Neural cell (in vitro differentiated cells): ENCODE results near the gene OS9. TPM values are rescaled to one million over a fixed set of nuclear protein-coding genes. Genes with fewer than 3 reads are reported as not detected.

ENCODE experiments used
- H2AFZ ChIP-seq: fragments of 200-600, 300-800 bp; sonication (generic), shearing (Covaris generic); 2 replicates; pipeline ENCODE4 v1.6.0; 2014; ENCODE audit warnings: low read depth, mild to moderate bottlenecking, antibody characterized with exemption, low read length, moderate library complexity
- H3F3A ChIP-seq: fragments of 200-600 bp; shearing (Covaris generic); 2 replicates; pipeline ENCODE4 v1.6.1; 2016; ENCODE audit warnings: mild to moderate bottlenecking, moderate library complexity, mixed read lengths, antibody characterized with exemption, low read length; ENCODE audit not compliant: insufficient read depth, poor library complexity, severe bottlenecking
- H3K27ac ChIP-seq: fragments of 200-600, 300-800 bp; sonication (generic), shearing (Covaris generic); 2 replicates; pipeline ENCODE4 v1.5.1; 2014; ENCODE audit warnings: mild to moderate bottlenecking, low read length, moderate library complexity
- H3K27me3 ChIP-seq: fragments of 300-800, 200-600 bp; sonication (generic), shearing (Covaris generic); 2 replicates; pipeline ENCODE4 v1.6.0; 2014; ENCODE audit warnings: mild to moderate bottlenecking, low read depth, low read length, moderate library complexity; ENCODE audit not compliant: insufficient read depth
- H3K36me3 ChIP-seq: fragments of 300-800, 200-600 bp; sonication (generic), shearing (Covaris generic); 2 replicates; pipeline ENCODE4 v1.5.1; 2014; ENCODE audit warnings: mild to moderate bottlenecking, antibody characterized with exemption, low read length, moderate library complexity; ENCODE audit not compliant: insufficient read depth
- H3K4me2 ChIP-seq: fragments of 300-800, 200-600 bp; sonication (generic), shearing (Covaris generic); 2 replicates; pipeline ENCODE4 v1.6.0; 2014; ENCODE audit warnings: mild to moderate bottlenecking, low read length
- H3K4me3 ChIP-seq: fragments of 300-800, 200-600 bp; sonication (generic), shearing (Covaris generic); 2 replicates; pipeline ENCODE4 v1.5.1; 2014; ENCODE audit warnings: mild to moderate bottlenecking, low read length, moderate library complexity
- H3K79me2 ChIP-seq: fragments of 200-600 bp; shearing (Covaris generic); replicated peaks from 2 replicates; pipeline ENCODE4 v1.6.0; 2014; ENCODE audit warnings: mild to moderate bottlenecking, low read length, moderate library complexity; ENCODE audit not compliant: insufficient read depth
- H3K9ac ChIP-seq: fragments of 300-800, 200-600 bp; sonication (generic), shearing (Covaris generic); 2 replicates; pipeline ENCODE4 v1.6.1; 2016; ENCODE audit warnings: mild to moderate bottlenecking, low read length, mixed read lengths
- H3K9me2 ChIP-seq: fragments of 200-600 bp; shearing (Covaris generic); 2 replicates; pipeline ENCODE4 v1.6.1; 2016; ENCODE audit warnings: mild to moderate bottlenecking, low read length, mixed read lengths; ENCODE audit not compliant: insufficient read depth
- H3K9me3 ChIP-seq: fragments of 200-600, 300-800 bp; sonication (generic), shearing (Covaris generic); 2 replicates; pipeline ENCODE4 v1.6.1; 2016; ENCODE audit warnings: mild to moderate bottlenecking, mixed run types, low read length, moderate library complexity, mixed read lengths
- H4K20me1 ChIP-seq: fragments of 200-600 bp; shearing (Covaris generic); 2 replicates; pipeline ENCODE4 v1.6.1; 2016; ENCODE audit warnings: mild to moderate bottlenecking, mixed run types; ENCODE audit not compliant: insufficient read depth
- CTCF ChIP-seq: fragments of 450-650 bp; IDR thresholded peaks from 2 replicates; pipeline ENCODE4 v1.5.1; 2014; ENCODE audit warnings: antibody characterized with exemption, mild to moderate bottlenecking, moderate library complexity; ENCODE audit not compliant: poor library complexity, severe bottlenecking
- EP300 ChIP-seq: fragments of 450-650 bp; conservative IDR thresholded peaks from 2 replicates; pipeline ENCODE4 v1.6.1; 2014; ENCODE audit warnings: antibody characterized with exemption, mild to moderate bottlenecking, moderate library complexity; ENCODE audit not compliant: poor library complexity, severe bottlenecking
- EZH2 ChIP-seq: fragments of 200-600, 300-800 bp; shearing (Covaris generic), sonication (generic); IDR thresholded peaks from 2 replicates; pipeline ENCODE4 v1.6.1; 2014; ENCODE audit warnings: antibody characterized with exemption, low read length, borderline replicate concordance, mild to moderate bottlenecking; ENCODE audit not compliant: insufficient read depth, poor library complexity, severe bottlenecking
- MXI1 ChIP-seq: fragments of 450-650 bp; conservative IDR thresholded peaks from 2 replicates; pipeline ENCODE4 v1.6.1; 2014; ENCODE audit warnings: antibody characterized with exemption, mild to moderate bottlenecking; ENCODE audit not compliant: poor library complexity, severe bottlenecking
- POLR2AphosphoS5 ChIP-seq: IDR thresholded peaks from 2 replicates; pipeline ENCODE4 v1.6.1; 2012
- RAD21 ChIP-seq: fragments of 450-650 bp; conservative IDR thresholded peaks from 2 replicates; pipeline ENCODE4 v1.6.1; 2014; ENCODE audit warnings: antibody characterized with exemption, mild to moderate bottlenecking, moderate library complexity
- REST ChIP-seq: IDR thresholded peaks from 2 replicates; pipeline ENCODE4 v1.6.1; 2012; ENCODE audit warnings: borderline replicate concordance
- SMC3 ChIP-seq: fragments of 450-650 bp; conservative IDR thresholded peaks from 2 replicates; pipeline ENCODE4 v1.6.1; 2014; ENCODE audit warnings: antibody characterized with exemption, mild to moderate bottlenecking, moderate library complexity; ENCODE audit not compliant: poor library complexity
- TAF1 ChIP-seq: IDR thresholded peaks from 2 replicates; pipeline ENCODE4 v1.6.1; 2012; ENCODE audit warnings: low read depth
- polyA plus RNA-seq: library from polyadenylated mRNA; depleted of rRNA; stranded (reverse); fragments of >200 nt; gene quantifications from 2 replicates; pipeline ENCODE4 v1.2.3, GENCODE V29; 2014

Gene OS9
- polyA plus RNA-seq, 1 donor from 2014 or later = 248 TPM

- peaks cover 7% of the 10 kb centered on the region for H3K36me3 ChIP-seq
- no peak for TF ChIP-seq EZH2
- no peak for TF ChIP-seq MXI1
- no peak for TF ChIP-seq EP300
- no peak for TF ChIP-seq RAD21
- TF ChIP-seq TAF1 = no peak
- no peak for TF ChIP-seq POLR2AphosphoS5
- no peak for TF ChIP-seq CTCF
- no peak for TF ChIP-seq SMC3
- TF ChIP-seq REST = no peak
These were observed 4.5 kb downstream of the OS9 start for GRCh38 chr12:57698414-57698813.

GRCh38 chr12:57700317-57700716 is 6.4 kb downstream of the OS9 start:
- H3K36me3 ChIP-seq = peaks cover 9% of the 10 kb centered on the region

More at GRCh38 chr12:57698414-57698813, 4.5 kb downstream of the OS9 start:
- Histone ChIP-seq H3K27me3 (no peaks in the 10 kb centered on the region), H3K9me3 (no peaks in the 10 kb centered on the region), H3K27ac (no peak overlapping the region), H3F3A (peaks cover 1% of the 10 kb centered on the region), H3K9me2 (no peaks in the 10 kb centered on the region), H3K9ac (no peak overlapping the region), H3K79me2 (peaks cover 10% of the 10 kb centered on the region), H4K20me1 (no peaks in the 10 kb centered on the region), H2AFZ (no peak overlapping the region), H3K4me2 (no peak overlapping the region), H3K4me3 (no peak overlapping the region)

More at GRCh38 chr12:57700317-57700716, 6.4 kb downstream of the OS9 start:
- Histone ChIP-seq H3K9me3 (no peaks in the 10 kb centered on the region), H3F3A (no peaks in the 10 kb centered on the region), H3K9ac (no peak overlapping the region), H3K79me2 (peaks cover 2% of the 10 kb centered on the region), H4K20me1 (no peaks in the 10 kb centered on the region), H2AFZ (no peak overlapping the region), H3K4me3 (no peak overlapping the region), H3K27me3 (no peaks in the 10 kb centered on the region), H3K4me2 (no peak overlapping the region), H3K9me2 (no peaks in the 10 kb centered on the region), H3K27ac (no peak overlapping the region)
- TF ChIP-seq REST = no peak
- TF ChIP-seq CTCF = no peak
- TF ChIP-seq SMC3 = no peak
- no peak for TF ChIP-seq RAD21
- no peak for TF ChIP-seq MXI1
